H9 (cell line): ENCODE measurements around the gene OTUB1. TPM values are rescaled to one million over a fixed set of nuclear protein-coding genes. Genes with fewer than 3 reads are reported as not detected.

Experiments
- DNase-seq: peaks from one replicate; pipeline ENCODE4 v3.0.0-alpha.2; 2017
- H2AFZ ChIP-seq: one replicate; pipeline ENCODE4 v1.6.1; 2013; ENCODE audit warnings: mild to moderate bottlenecking, low read length, control low read depth, moderate library complexity
- H2AK5ac ChIP-seq: 2 replicates; pipeline ENCODE4 v1.6.1; 2013; ENCODE audit warnings: low read length, control low read depth, mixed read lengths; ENCODE audit not compliant: insufficient read length
- H2BK120ac ChIP-seq: one replicate; pipeline ENCODE4 v1.6.1; 2013; ENCODE audit warnings: low read depth, mild to moderate bottlenecking, low read length, control low read depth, inconsistent platforms; ENCODE audit not compliant: poor library complexity, severe bottlenecking
- H2BK12ac ChIP-seq: 2 replicates; pipeline ENCODE4 v1.6.1; 2013; ENCODE audit warnings: low read length, control low read depth, mixed read lengths, low read depth; ENCODE audit not compliant: insufficient read length
- H2BK15ac ChIP-seq: 2 replicates; pipeline ENCODE4 v1.6.1; 2013; ENCODE audit warnings: low read depth, low read length, control low read depth
- H2BK20ac ChIP-seq: one replicate; pipeline ENCODE4 v1.6.1; 2013; ENCODE audit warnings: low read depth, mild to moderate bottlenecking, low read length, control low read depth, inconsistent platforms; ENCODE audit not compliant: poor library complexity, severe bottlenecking
- H2BK5ac ChIP-seq: 2 replicates; pipeline ENCODE4 v1.6.1; 2013; ENCODE audit warnings: low read length, control low read depth, mixed read lengths; ENCODE audit not compliant: insufficient read length
- H3K14ac ChIP-seq: 2 replicates; pipeline ENCODE4 v1.6.1; 2013; ENCODE audit warnings: low read length, control low read depth; ENCODE audit not compliant: insufficient read depth
- H3K18ac ChIP-seq: 2 replicates; pipeline ENCODE4 v1.6.1; 2013; ENCODE audit warnings: low read depth, mild to moderate bottlenecking, mixed read lengths, low read length, control low read depth; ENCODE audit not compliant: insufficient read length
- H3K23ac ChIP-seq: 2 replicates; pipeline ENCODE4 v1.6.1; 2013; ENCODE audit warnings: low read length, control low read depth, mixed read lengths, low read depth; ENCODE audit not compliant: insufficient read length
- H3K23me2 ChIP-seq: 2 replicates; pipeline ENCODE4 v1.6.1; 2013; ENCODE audit warnings: low read depth, mild to moderate bottlenecking, mixed read lengths, low read length, control low read depth; ENCODE audit not compliant: insufficient read length, poor library complexity, severe bottlenecking
- H3K27ac ChIP-seq: 2 replicates; pipeline ENCODE4 v1.5.1; 2013; ENCODE audit warnings: low read length, control low read depth, mixed read lengths, low read depth; ENCODE audit not compliant: insufficient read length
- H3K27me3 ChIP-seq: 2 replicates; pipeline ENCODE4 v1.6.1; 2013; ENCODE audit warnings: low read length, control low read depth, inconsistent platforms; ENCODE audit not compliant: insufficient read depth
- H3K4ac ChIP-seq: 2 replicates; pipeline ENCODE4 v1.6.1; 2013; ENCODE audit warnings: low read depth, mild to moderate bottlenecking, control low read depth, inconsistent platforms, low read length, moderate library complexity
- H3K4me1 ChIP-seq: 2 replicates; pipeline ENCODE4 v1.6.1; 2013; ENCODE audit warnings: low read length, control low read depth, inconsistent platforms; ENCODE audit not compliant: insufficient read depth
- H3K4me2 ChIP-seq: 2 replicates; pipeline ENCODE4 v1.6.1; 2013; ENCODE audit warnings: low read length, control low read depth, mixed read lengths; ENCODE audit not compliant: insufficient read length, insufficient read depth
- H3K56ac ChIP-seq: 2 replicates; pipeline ENCODE4 v1.6.1; 2013; ENCODE audit warnings: low read depth, mild to moderate bottlenecking, mixed read lengths, low read length, control low read depth; ENCODE audit not compliant: insufficient read length
- H3K79me1 ChIP-seq: 2 replicates; pipeline ENCODE4 v1.6.1; 2013; ENCODE audit warnings: low read depth, mild to moderate bottlenecking, moderate library complexity, low read length, control low read depth, inconsistent platforms; ENCODE audit not compliant: insufficient read depth, poor library complexity, severe bottlenecking
- H3K79me2 ChIP-seq: 2 replicates; pipeline ENCODE4 v1.6.1; 2013; ENCODE audit warnings: low read length, control low read depth, inconsistent platforms; ENCODE audit not compliant: insufficient read depth
- H3K9ac ChIP-seq: 2 replicates; pipeline ENCODE4 v1.6.1; 2013; ENCODE audit warnings: low read length, control low read depth, mixed read lengths; ENCODE audit not compliant: insufficient read length; ENCODE audit errors: extremely low read depth
- H3K9me3 ChIP-seq: one replicate; pipeline ENCODE4 v1.6.1; 2013; ENCODE audit warnings: low read depth, low read length, inconsistent platforms; ENCODE audit not compliant: control insufficient read depth
- H3T11ph ChIP-seq: one replicate; pipeline ENCODE4 v1.6.1; 2013; ENCODE audit warnings: mild to moderate bottlenecking, low read length, control low read depth, inconsistent platforms
- H4K20me1 ChIP-seq: one replicate; pipeline ENCODE4 v1.6.1; 2013; ENCODE audit not compliant: control insufficient read depth, insufficient read length, insufficient read depth
- H4K5ac ChIP-seq: 2 replicates; pipeline ENCODE4 v1.6.1; 2013; ENCODE audit warnings: low read depth, mild to moderate bottlenecking, mixed read lengths, low read length, control low read depth; ENCODE audit not compliant: insufficient read length
- H4K8ac ChIP-seq: replicated peaks from 2 replicates; pipeline ENCODE4 v1.6.1; 2013; ENCODE audit warnings: low read length, control low read depth, mixed read lengths, low read depth; ENCODE audit not compliant: insufficient read length
- H4K91ac ChIP-seq: 2 replicates; pipeline ENCODE4 v1.6.1; 2013; ENCODE audit warnings: low read depth, mild to moderate bottlenecking, moderate library complexity, mixed read lengths, low read length, control low read depth; ENCODE audit not compliant: insufficient read length
- H3K27ac Mint-ChIP-seq, 3 experiments: 2 replicates in 2 of 3; 3 replicates in 1 of 3; pipeline ENCODE4 v1.8.0; 2020 to 2021; ENCODE audit warnings: mixed read lengths in 3 of 3, mild to moderate bottlenecking in 1 of 3, moderate library complexity in 1 of 3
- H3K27me3 Mint-ChIP-seq: 2 replicates; pipeline ENCODE4 v1.8.0; 2021; ENCODE audit warnings: low read depth, mild to moderate bottlenecking, moderate library complexity, mixed read lengths
- H3K36me3 Mint-ChIP-seq, 3 experiments: 2 replicates in 2 of 3; 3 replicates in 1 of 3; pipeline ENCODE4 v1.8.0; 2020 to 2021; ENCODE audit warnings: low read depth in 3 of 3, mixed read lengths in 3 of 3; ENCODE audit not compliant: insufficient read depth in 1 of 3
- H3K4me1 Mint-ChIP-seq, 2 experiments: 2 replicates each; pipeline ENCODE4 v1.8.0; 2020; ENCODE audit warnings: mixed read lengths in 2 of 2
- H3K4me3 Mint-ChIP-seq, 2 experiments: 2 replicates in 1 of 2; 3 replicates in 1 of 2; pipeline ENCODE4 v1.8.0; 2020 to 2021; ENCODE audit warnings: mild to moderate bottlenecking in 2 of 2, mixed read lengths in 2 of 2, moderate library complexity in 1 of 2
- H3K9me3 Mint-ChIP-seq, 2 experiments: 2 replicates in 1 of 2; 3 replicates in 1 of 2; pipeline ENCODE4 v1.8.0; 2020; ENCODE audit warnings: mild to moderate bottlenecking in 2 of 2, mixed read lengths in 2 of 2, moderate library complexity in 1 of 2
- CTCF ChIP-seq: fragments of 200-600 bp; sonication (generic); conservative IDR thresholded peaks from 3 replicates; pipeline ENCODE4 v1.8.0; 2021; ENCODE audit warnings: antibody characterized with exemption, mild to moderate bottlenecking
- WGBS: extraction: QIAGEN DNeasy Blood & Tissue Kit; methylation state at CpG from one replicate; pipeline ENCODE4 v1.1.7; 2013; ENCODE audit warnings: missing lambda C conversion rate, low lambda C conversion rate, mixed read lengths; ENCODE audit not compliant: insufficient read length; ENCODE audit errors: extremely low coverage; 5-methylcytosine and 5-hydroxymethylcytosine counted together
- total RNA-seq: library from RNA; stranded (reverse); gene quantifications from 2 replicates; pipeline ENCODE4 v1.2.1, GENCODE V29; 2021

OTUB1 gene
- total RNA-seq, 1 experiment from 2014 or later, result 114 TPM

GRCh38 chr11:64021757-64022093 is 35.5 kb downstream of the OTUB1 start:
- no peak overlapping the region for H2BK20ac ChIP-seq
- no peak overlapping the region for H2AFZ ChIP-seq
- H2BK15ac ChIP-seq, result no peak overlapping the region
- H3K4ac ChIP-seq, result no peak overlapping the region
- no peak for TF ChIP-seq CTCF
- peak overlapping the region in 1 of 2 experiments; percentile 65; a peak in 2 of 5 replicates for H3K4me3 Mint-ChIP-seq
- H3K27me3 Mint-ChIP-seq, result peaks cover 34% of the 10 kb centered on the region
- H2BK5ac ChIP-seq, result no peak overlapping the region
- no peak overlapping the region for H3K14ac ChIP-seq
- H3K4me1 ChIP-seq, result peaks cover 2% of the 10 kb centered on the region; the same call in 1 of the 2 replicates
- H3K23me2 ChIP-seq, result no peaks in the 10 kb centered on the region
- H3K9me3 Mint-ChIP-seq, result no peaks in the 10 kb centered on the region
- no peak overlapping the region for H3K9ac ChIP-seq
- no peak overlapping the region for H3K27ac ChIP-seq
- H2BK12ac ChIP-seq, result no peak overlapping the region
- WGBS, result no CpG with 5 or more reads among the region's 10 CpGs
- no peak overlapping the region for H4K91ac ChIP-seq
- no peak overlapping the region for H4K5ac ChIP-seq
- H3K36me3 Mint-ChIP-seq, result no peaks in the 10 kb centered on the region; a peak in 2 of 7 replicates
- H3T11ph ChIP-seq, result no peak overlapping the region
- H3K56ac ChIP-seq, result no peak overlapping the region
- H3K4me1 Mint-ChIP-seq, result peaks cover 41 to 60% of the 10 kb centered on the region in 2 experiments
- H3K9me3 ChIP-seq, result no peaks in the 10 kb centered on the region
- no peaks in the 10 kb centered on the region for H3K79me1 ChIP-seq
- H3K27ac Mint-ChIP-seq, result peak overlapping the region in 2 of 3 experiments; percentile 83 to 94; a peak in 2 of 7 replicates
- H2AK5ac ChIP-seq, result no peak overlapping the region
- H3K27me3 ChIP-seq, result no peaks in the 10 kb centered on the region; the same call in 1 of the 2 replicates
- DNase-seq, result peak; percentile 83
- no peaks in the 10 kb centered on the region for H4K20me1 ChIP-seq
- H3K4me2 ChIP-seq, result no peak overlapping the region
- H3K18ac ChIP-seq, result no peak overlapping the region
- no peak overlapping the region for H2BK120ac ChIP-seq
- H3K23ac ChIP-seq, result no peak overlapping the region
- H3K79me2 ChIP-seq, result no peaks in the 10 kb centered on the region
- H4K8ac ChIP-seq, result no peak overlapping the region
